Neural cell (in vitro differentiated cells): Measurements from ENCODE around the gene CPA1. TPM values are rescaled to one million over a fixed set of nuclear protein-coding genes. Genes with fewer than 3 reads are reported as not detected.

Experiments used
- H2AFZ ChIP-seq: fragments of 200-600, 300-800 bp; sonication (generic), shearing (Covaris generic); 2 replicates; pipeline ENCODE4 v1.6.0; 2014; ENCODE audit warnings: low read depth, mild to moderate bottlenecking, antibody characterized with exemption, low read length, moderate library complexity
- H3F3A ChIP-seq: fragments of 200-600 bp; shearing (Covaris generic); 2 replicates; pipeline ENCODE4 v1.6.1; 2016; ENCODE audit warnings: mild to moderate bottlenecking, moderate library complexity, mixed read lengths, antibody characterized with exemption, low read length; ENCODE audit not compliant: insufficient read depth, poor library complexity, severe bottlenecking
- H3K27ac ChIP-seq: fragments of 200-600, 300-800 bp; sonication (generic), shearing (Covaris generic); 2 replicates; pipeline ENCODE4 v1.5.1; 2014; ENCODE audit warnings: mild to moderate bottlenecking, low read length, moderate library complexity
- H3K27me3 ChIP-seq: fragments of 300-800, 200-600 bp; sonication (generic), shearing (Covaris generic); 2 replicates; pipeline ENCODE4 v1.6.0; 2014; ENCODE audit warnings: mild to moderate bottlenecking, low read depth, low read length, moderate library complexity; ENCODE audit not compliant: insufficient read depth
- H3K36me3 ChIP-seq: fragments of 300-800, 200-600 bp; sonication (generic), shearing (Covaris generic); 2 replicates; pipeline ENCODE4 v1.5.1; 2014; ENCODE audit warnings: mild to moderate bottlenecking, antibody characterized with exemption, low read length, moderate library complexity; ENCODE audit not compliant: insufficient read depth
- H3K4me2 ChIP-seq: fragments of 300-800, 200-600 bp; sonication (generic), shearing (Covaris generic); 2 replicates; pipeline ENCODE4 v1.6.0; 2014; ENCODE audit warnings: mild to moderate bottlenecking, low read length
- H3K4me3 ChIP-seq: fragments of 300-800, 200-600 bp; sonication (generic), shearing (Covaris generic); 2 replicates; pipeline ENCODE4 v1.5.1; 2014; ENCODE audit warnings: mild to moderate bottlenecking, low read length, moderate library complexity
- H3K79me2 ChIP-seq: fragments of 200-600 bp; shearing (Covaris generic); replicated peaks from 2 replicates; pipeline ENCODE4 v1.6.0; 2014; ENCODE audit warnings: mild to moderate bottlenecking, low read length, moderate library complexity; ENCODE audit not compliant: insufficient read depth
- H3K9ac ChIP-seq: fragments of 300-800, 200-600 bp; sonication (generic), shearing (Covaris generic); 2 replicates; pipeline ENCODE4 v1.6.1; 2016; ENCODE audit warnings: mild to moderate bottlenecking, low read length, mixed read lengths
- H3K9me2 ChIP-seq: fragments of 200-600 bp; shearing (Covaris generic); 2 replicates; pipeline ENCODE4 v1.6.1; 2016; ENCODE audit warnings: mild to moderate bottlenecking, low read length, mixed read lengths; ENCODE audit not compliant: insufficient read depth
- H3K9me3 ChIP-seq: fragments of 200-600, 300-800 bp; sonication (generic), shearing (Covaris generic); 2 replicates; pipeline ENCODE4 v1.6.1; 2016; ENCODE audit warnings: mild to moderate bottlenecking, mixed run types, low read length, moderate library complexity, mixed read lengths
- H4K20me1 ChIP-seq: fragments of 200-600 bp; shearing (Covaris generic); 2 replicates; pipeline ENCODE4 v1.6.1; 2016; ENCODE audit warnings: mild to moderate bottlenecking, mixed run types; ENCODE audit not compliant: insufficient read depth
- CTCF ChIP-seq: fragments of 450-650 bp; IDR thresholded peaks from 2 replicates; pipeline ENCODE4 v1.5.1; 2014; ENCODE audit warnings: antibody characterized with exemption, mild to moderate bottlenecking, moderate library complexity; ENCODE audit not compliant: poor library complexity, severe bottlenecking
- EP300 ChIP-seq: fragments of 450-650 bp; conservative IDR thresholded peaks from 2 replicates; pipeline ENCODE4 v1.6.1; 2014; ENCODE audit warnings: antibody characterized with exemption, mild to moderate bottlenecking, moderate library complexity; ENCODE audit not compliant: poor library complexity, severe bottlenecking
- EZH2 ChIP-seq: fragments of 200-600, 300-800 bp; shearing (Covaris generic), sonication (generic); IDR thresholded peaks from 2 replicates; pipeline ENCODE4 v1.6.1; 2014; ENCODE audit warnings: antibody characterized with exemption, low read length, borderline replicate concordance, mild to moderate bottlenecking; ENCODE audit not compliant: insufficient read depth, poor library complexity, severe bottlenecking
- MXI1 ChIP-seq: fragments of 450-650 bp; conservative IDR thresholded peaks from 2 replicates; pipeline ENCODE4 v1.6.1; 2014; ENCODE audit warnings: antibody characterized with exemption, mild to moderate bottlenecking; ENCODE audit not compliant: poor library complexity, severe bottlenecking
- POLR2AphosphoS5 ChIP-seq: IDR thresholded peaks from 2 replicates; pipeline ENCODE4 v1.6.1; 2012
- RAD21 ChIP-seq: fragments of 450-650 bp; conservative IDR thresholded peaks from 2 replicates; pipeline ENCODE4 v1.6.1; 2014; ENCODE audit warnings: antibody characterized with exemption, mild to moderate bottlenecking, moderate library complexity
- REST ChIP-seq: IDR thresholded peaks from 2 replicates; pipeline ENCODE4 v1.6.1; 2012; ENCODE audit warnings: borderline replicate concordance
- SMC3 ChIP-seq: fragments of 450-650 bp; conservative IDR thresholded peaks from 2 replicates; pipeline ENCODE4 v1.6.1; 2014; ENCODE audit warnings: antibody characterized with exemption, mild to moderate bottlenecking, moderate library complexity; ENCODE audit not compliant: poor library complexity
- TAF1 ChIP-seq: IDR thresholded peaks from 2 replicates; pipeline ENCODE4 v1.6.1; 2012; ENCODE audit warnings: low read depth
- polyA plus RNA-seq: library from polyadenylated mRNA; depleted of rRNA; stranded (reverse); fragments of >200 nt; gene quantifications from 2 replicates; pipeline ENCODE4 v1.2.3, GENCODE V29; 2014

Gene CPA1
- polyA plus RNA-seq, 1 donor from 2014 or later, result not detected

GRCh38 chr7:130363026-130363847, 17.1 kb upstream of the CPA1 start:
- Histone ChIP-seq H4K20me1 (no peaks in the 10 kb centered on the region), H2AFZ (no peak overlapping the region), H3K36me3 (no peaks in the 10 kb centered on the region), H3K4me3 (no peak overlapping the region), H3K9ac (no peak overlapping the region), H3K79me2 (no peaks in the 10 kb centered on the region), H3K4me2 (no peak overlapping the region), H3K9me3 (no peaks in the 10 kb centered on the region), H3K27ac (no peak overlapping the region), H3K27me3 (no peaks in the 10 kb centered on the region), H3K9me2 (no peaks in the 10 kb centered on the region), H3F3A (peaks cover 6% of the 10 kb centered on the region)
- TF ChIP-seq CTCF (no peak), REST (no peak), TAF1 (no peak), SMC3 (no peak), EP300 (no peak), MXI1 (no peak), POLR2AphosphoS5 (no peak), EZH2 (no peak), RAD21 (no peak)

- Histone ChIP-seq H3K9me3 (no peaks in the 10 kb centered on the region), H3K27ac (peak overlapping the region; percentile 95), H3K27me3 (no peaks in the 10 kb centered on the region), H3F3A (peaks cover 6% of the 10 kb centered on the region), H3K9ac (peak overlapping the region; percentile 67), H3K4me3 (no peak overlapping the region), H3K9me2 (no peaks in the 10 kb centered on the region), H3K36me3 (no peaks in the 10 kb centered on the region), H2AFZ (no peak overlapping the region), H4K20me1 (no peaks in the 10 kb centered on the region), H3K79me2 (no peaks in the 10 kb centered on the region), H3K4me2 (no peak overlapping the region)
- TF ChIP-seq POLR2AphosphoS5, result no peak
- TF ChIP-seq EZH2, result no peak
- no peak for TF ChIP-seq REST
- TF ChIP-seq SMC3, result no peak
- TF ChIP-seq TAF1, result no peak
- no peak for TF ChIP-seq EP300
- TF ChIP-seq CTCF, result no peak
- no peak for TF ChIP-seq MXI1
- TF ChIP-seq RAD21, result no peak
These were observed 15.8 kb upstream of the CPA1 start for GRCh38 chr7:130364451-130364850.
